NCI-H1694 treated with DMSO at 0.1 percent for 48 hours (cell line): ENCODE measurements around the gene HIC1.

ENCODE experiments used
- DNase-seq: peaks from one replicate; lab custom pipeline; 2025; lab: John Stamatoyannopoulos, UW

Gene HIC1

GRCh38 chr17:2102931-2103809 is 48.3 kb downstream of the HIC1 start:
- DNase-seq, result no peak

GRCh38 chr17:2105663-2106062 is 50.8 kb downstream of the HIC1 start:
- DNase-seq, result no peak

- no peak for DNase-seq
Observed at GRCh38 chr17:2106308-2106955, 51.5 kb downstream of the HIC1 start.

GRCh38 chr17:2107050-2107449 is 52.1 kb downstream of the HIC1 start:
- DNase-seq, result no peak

GRCh38 chr17:2107506-2107905 is 52.6 kb downstream of the HIC1 start:
- DNase-seq, result peak; percentile 58

GRCh38 chr17:2108170-2108569 is 53.3 kb downstream of the HIC1 start:
- no peak for DNase-seq

- no peak for DNase-seq
Observed at GRCh38 chr17:2110436-2110835, 55.5 kb downstream of the HIC1 start.

GRCh38 chr17:2111691-2112090 is 56.8 kb downstream of the HIC1 start:
- no peak for DNase-seq
